NCI-H82 (cell line): ENCODE data around the gene PLXNA4.

Experiments
- DNase-seq: peaks from one replicate; lab custom pipeline; 2025; lab: John Stamatoyannopoulos, UW

PLXNA4 gene

GRCh38 chr7:132592231-132592920 is 16.1 kb upstream of the PLXNA4 start:
- peak; percentile 72 for DNase-seq

- no peak for DNase-seq
These were observed 13.9 kb upstream of the PLXNA4 start for GRCh38 chr7:132590162-132590561.

GRCh38 chr7:132588596-132588995 is 12.3 kb upstream of the PLXNA4 start:
- DNase-seq, result no peak

- no peak for DNase-seq
These were observed 8.7 kb upstream of the PLXNA4 start for GRCh38 chr7:132584796-132585494.

GRCh38 chr7:132581431-132581830 is 5.2 kb upstream of the PLXNA4 start:
- DNase-seq, result no peak

- DNase-seq, result peak; percentile 83
These were observed 4.5 kb upstream of the PLXNA4 start for GRCh38 chr7:132580717-132581285.

- DNase-seq, result peak; percentile 42
These were observed 4.0 kb upstream of the PLXNA4 start for GRCh38 chr7:132580277-132580676.

GRCh38 chr7:132579260-132579899 is 3.1 kb upstream of the PLXNA4 start:
- DNase-seq, result no peak

- no peak for DNase-seq
These were observed 2.6 kb upstream of the PLXNA4 start for GRCh38 chr7:132578826-132579225.

GRCh38 chr7:132578050-132578370 is 1.7 kb upstream of the PLXNA4 start:
- DNase-seq, result no peak

GRCh38 chr7:132577206-132578049 is 1.2 kb upstream of the PLXNA4 start:
- DNase-seq, result peak; percentile 82

- no peak for DNase-seq
These were observed 433 bp upstream of the PLXNA4 start for GRCh38 chr7:132576721-132577085.

GRCh38 chr7:132575419-132575981 is 770 bp downstream of the PLXNA4 start:
- peak; percentile 85 for DNase-seq

- no peak for DNase-seq
These were observed 2.0 kb downstream of the PLXNA4 start for GRCh38 chr7:132574223-132574622.

GRCh38 chr7:132573251-132573955 is 2.9 kb downstream of the PLXNA4 start:
- DNase-seq, result peak; percentile 22

- peak; percentile 11 for DNase-seq
These were observed 3.7 kb downstream of the PLXNA4 start for GRCh38 chr7:132572526-132572925.

- no peak for DNase-seq
These were observed 4.3 kb downstream of the PLXNA4 start for GRCh38 chr7:132571970-132572369.

GRCh38 chr7:132569884-132570614 is 6.2 kb downstream of the PLXNA4 start:
- no peak for DNase-seq

GRCh38 chr7:132568962-132569361 is 7.3 kb downstream of the PLXNA4 start:
- no peak for DNase-seq

GRCh38 chr7:132565885-132566284 is 10.4 kb downstream of the PLXNA4 start:
- DNase-seq, result no peak
